Stimulated activated CD8-positive, alpha-beta memory T cell treated with anti-CD3 and anti-CD28 coated beads, Interleukin-7, amount 100 ng/mL, for 48 hours (primary cell): Measurements from ENCODE around the gene PPIB.

Experiments used
- DNase-seq, 2 donors: peaks; one replicate each; pipeline ENCODE4 v3.0.0-alpha.2; 2020; ENCODE audit warnings: low read depth in 1 of 2; ENCODE audit errors: extremely low read depth in 1 of 2

PPIB gene

GRCh38 chr15:64162869-64163658 lies at the start of gene PPIB:
PPIB (minus strand) TSS chr15:64163022; CDS start chr15:64162986, 36 bp downstream.
- DNase-seq = peak; percentile 96 to 98

- no peak for DNase-seq
Observed at GRCh38 chr15:64211696-64212095, 48.9 kb upstream of the PPIB start.

GRCh38 chr15:64210371-64210770 lies 47.5 kb upstream of the PPIB start:
- no peak for DNase-seq

GRCh38 chr15:64209680-64210334 lies 47.0 kb upstream of the PPIB start:
- no peak for DNase-seq

- DNase-seq = no peak
Observed at GRCh38 chr15:64205202-64205601, 42.4 kb upstream of the PPIB start.

GRCh38 chr15:64197425-64197824 lies 34.6 kb upstream of the PPIB start:
- no peak for DNase-seq

GRCh38 chr15:64193971-64194370 lies 31.1 kb upstream of the PPIB start:
- no peak for DNase-seq

GRCh38 chr15:64191971-64192830 lies 29.4 kb upstream of the PPIB start:
- DNase-seq = no peak

GRCh38 chr15:64187396-64188191 lies 24.8 kb upstream of the PPIB start:
- no peak for DNase-seq

- DNase-seq = no peak
Observed at GRCh38 chr15:64185146-64185911, 22.5 kb upstream of the PPIB start.

GRCh38 chr15:64182859-64183370 lies 20.1 kb upstream of the PPIB start:
- DNase-seq = no peak

- no peak for DNase-seq
Observed at GRCh38 chr15:64180235-64180824, 17.5 kb upstream of the PPIB start.

GRCh38 chr15:64166102-64166890 lies 3.5 kb upstream of the PPIB start:
- DNase-seq = no peak

- no peak for DNase-seq
Observed at GRCh38 chr15:64164436-64164835, 1.6 kb upstream of the PPIB start.

GRCh38 chr15:64163659-64164362 lies 989 bp upstream of the PPIB start:
- no peak for DNase-seq

GRCh38 chr15:64162478-64162868 lies 349 bp downstream of the PPIB start:
- DNase-seq = no peak

- no peak for DNase-seq
Observed at GRCh38 chr15:64161688-64162477, 939 bp downstream of the PPIB start.
